ENCODE measurements around the gene REPS1. TPM values are rescaled to one million over a fixed set of nuclear protein-coding genes. Genes with fewer than 3 reads are reported as not detected.
"Not testable (repeated sequence)": the region's sequence is repeated elsewhere in the genome, so short reads cannot be mapped to it uniquely, and the experiment has no call there.

Gene REPS1
- total RNA-seq, 3 donors from 2014 or later (not counting 1 experiment from before 2014, with no cell fraction given), result 59.9 to 80.4 (median 66.4) TPM

DNA sequence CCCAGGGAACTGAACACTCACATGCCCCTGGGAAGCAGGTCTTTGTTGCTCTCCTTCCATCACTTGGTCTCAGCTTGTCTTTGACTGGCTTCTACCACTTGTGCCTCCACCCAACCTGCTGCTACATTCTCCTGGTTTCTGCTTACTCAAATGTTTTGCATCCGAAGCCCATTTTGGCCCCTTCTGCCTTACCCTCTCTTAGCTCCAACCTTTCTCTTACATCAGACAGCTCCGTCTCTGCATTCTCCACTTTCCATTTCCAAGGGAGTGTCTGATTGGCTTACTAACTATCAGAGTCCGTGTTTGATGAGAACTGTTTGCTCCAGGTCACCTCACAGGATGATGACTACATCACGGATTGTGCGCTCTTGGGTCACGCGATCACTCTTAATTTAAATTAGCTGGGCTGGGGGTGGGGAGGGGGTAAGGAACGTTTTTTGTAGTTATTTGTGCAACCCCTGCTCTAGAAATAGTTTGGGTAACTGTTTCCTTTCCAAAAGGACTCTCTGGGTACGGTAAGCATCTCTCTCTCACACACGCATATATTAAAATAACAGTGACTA is 39.6 kb upstream of the REPS1 start:
- Mint-ChIP-seq H3K27ac (peak overlapping the region in 1 of 2 donors; percentile 65), H3K36me3 (no peaks in the 10 kb centered on the region), H3K9me3 (no peaks in the 10 kb centered on the region), H3K4me3 (no peak overlapping the region), H3K27me3 (ENCODE audit: low read depth in 2 of 2) (no peaks in the 10 kb centered on the region), H3K4me1 (peaks cover 20 to 22% of the 10 kb centered on the region in 2 donors)
- no peaks in the 10 kb centered on the region for H3K9me3 ChIP-seq (ENCODE audit: control insufficient read depth, insufficient read depth, low read length)
- DNase-seq, result peak in 1 of 2 donors; percentile 67
- WGBS (ENCODE audit: insufficient coverage), result 5% methylated on average over 7 of the region's 10 CpGs
- ATAC-seq, result peak in 1 of 3 donors; percentile 31
- H3K4me3 ChIP-seq (ENCODE audit: low read length), result peak overlapping the region; percentile 99
- peak overlapping the region; percentile 91 for H3K27ac ChIP-seq (ENCODE audit: low read length)
- no peaks in the 10 kb centered on the region for H3K27me3 ChIP-seq (ENCODE audit: control insufficient read depth, insufficient read depth, low read length)
- intact Hi-C loops (cut with micrococcal nuclease), result loop anchor here (5.0 kb wide), 1 partner anchor 350 kb away; no protein-coding TSS in a partner anchor
- TF ChIP-seq, protein P1, sequence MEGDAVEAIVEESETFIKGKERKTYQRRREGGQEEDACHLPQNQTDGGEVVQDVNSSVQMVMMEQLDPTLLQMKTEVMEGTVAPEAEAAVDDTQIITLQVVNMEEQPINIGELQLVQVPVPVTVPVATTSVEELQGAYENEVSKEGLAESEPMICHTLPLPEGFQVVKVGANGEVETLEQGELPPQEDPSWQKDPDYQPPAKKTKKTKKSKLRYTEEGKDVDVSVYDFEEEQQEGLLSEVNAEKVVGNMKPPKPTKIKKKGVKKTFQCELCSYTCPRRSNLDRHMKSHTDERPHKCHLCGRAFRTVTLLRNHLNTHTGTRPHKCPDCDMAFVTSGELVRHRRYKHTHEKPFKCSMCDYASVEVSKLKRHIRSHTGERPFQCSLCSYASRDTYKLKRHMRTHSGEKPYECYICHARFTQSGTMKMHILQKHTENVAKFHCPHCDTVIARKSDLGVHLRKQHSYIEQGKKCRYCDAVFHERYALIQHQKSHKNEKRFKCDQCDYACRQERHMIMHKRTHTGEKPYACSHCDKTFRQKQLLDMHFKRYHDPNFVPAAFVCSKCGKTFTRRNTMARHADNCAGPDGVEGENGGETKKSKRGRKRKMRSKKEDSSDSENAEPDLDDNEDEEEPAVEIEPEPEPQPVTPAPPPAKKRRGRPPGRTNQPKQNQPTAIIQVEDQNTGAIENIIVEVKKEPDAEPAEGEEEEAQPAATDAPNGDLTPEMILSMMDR (IDR thresholded peaks at IDR 0.05), result no peak
- H3K4me1 ChIP-seq (ENCODE audit: control insufficient read depth, insufficient read depth, low read length), result peaks cover 23% of the 10 kb centered on the region
- H3K36me3 ChIP-seq (ENCODE audit: control insufficient read depth, insufficient read depth, low read length), result no peaks in the 10 kb centered on the region

DNA sequence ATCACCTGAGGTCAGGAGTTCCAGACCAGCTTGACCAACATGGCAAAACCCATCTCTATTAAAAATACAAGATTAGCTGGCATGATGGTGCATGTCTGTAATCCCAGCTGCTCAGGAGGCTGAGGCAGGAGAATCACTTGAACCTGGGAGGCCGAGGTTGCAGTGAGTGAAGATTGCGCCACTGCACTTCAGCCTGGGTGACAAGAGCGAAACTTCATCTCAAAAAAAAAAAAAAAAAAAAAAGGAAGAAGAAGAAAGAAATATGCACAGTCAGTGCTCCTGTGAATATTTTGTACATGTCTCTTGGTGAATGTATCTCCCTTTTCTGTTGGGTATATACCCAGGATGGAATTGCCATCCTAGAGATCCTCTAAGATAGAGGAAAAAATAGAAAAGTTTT is 37.4 kb upstream of the REPS1 start:
- intact Hi-C loops (cut with micrococcal nuclease), result loop anchor here (5.0 kb wide), 1 partner anchor 352 kb away; no protein-coding TSS in a partner anchor
- not testable (repeated sequence) for H3K4me3 ChIP-seq (ENCODE audit: low read length); H3K4me3 Mint-ChIP-seq; H3K36me3 ChIP-seq (ENCODE audit: control insufficient read depth, insufficient read depth, low read length); H3K27ac ChIP-seq (ENCODE audit: low read length); H3K27me3 Mint-ChIP-seq (ENCODE audit: low read depth in 2 of 2); DNase-seq; H3K9me3 Mint-ChIP-seq; H3K9me3 ChIP-seq (ENCODE audit: control insufficient read depth, insufficient read depth, low read length); H3K27me3 ChIP-seq (ENCODE audit: control insufficient read depth, insufficient read depth, low read length); H3K36me3 Mint-ChIP-seq; ATAC-seq; H3K27ac Mint-ChIP-seq
- WGBS (ENCODE audit: insufficient coverage), result 83% methylated on average over 3 of the region's 3 CpGs
- H3K4me1 ChIP-seq (ENCODE audit: control insufficient read depth, insufficient read depth, low read length), result peaks cover 20% of the 10 kb centered on the region
- peaks cover 14 to 15% of the 10 kb centered on the region in 2 donors for H3K4me1 Mint-ChIP-seq

DNA sequence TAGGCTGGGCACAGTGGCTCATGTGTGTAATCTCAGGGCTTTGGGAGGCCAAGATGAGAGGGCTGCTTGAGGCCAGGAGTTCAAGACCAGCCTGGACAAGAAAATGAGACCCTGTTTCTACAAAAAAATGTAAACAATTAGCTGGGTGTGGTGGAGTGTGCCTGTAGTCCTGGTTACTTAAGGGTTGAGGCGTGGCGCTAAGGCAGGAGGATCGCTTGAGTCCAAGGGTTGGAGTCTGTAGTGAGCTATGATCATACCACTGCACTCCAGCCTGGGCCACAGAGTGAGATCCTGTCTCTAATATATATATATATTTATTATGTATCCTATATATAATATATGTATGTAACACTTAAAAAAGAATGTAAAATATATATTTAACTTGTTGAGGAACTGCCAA is 32.6 kb upstream of the REPS1 start:
- ATAC-seq (no peak), DNase-seq (no peak)
- Histone ChIP-seq H3K4me3 (ENCODE audit: low read length) (no peak overlapping the region), H3K27me3 (ENCODE audit: control insufficient read depth, insufficient read depth, low read length) (no peaks in the 10 kb centered on the region), H3K36me3 (ENCODE audit: control insufficient read depth, insufficient read depth, low read length) (no peaks in the 10 kb centered on the region), H3K4me1 (ENCODE audit: control insufficient read depth, insufficient read depth, low read length) (no peaks in the 10 kb centered on the region), H3K9me3 (ENCODE audit: control insufficient read depth, insufficient read depth, low read length) (no peaks in the 10 kb centered on the region), H3K27ac (ENCODE audit: low read length) (no peak overlapping the region)
- Mint-ChIP-seq H3K4me3 (no peak overlapping the region), H3K4me1 (no peaks in the 10 kb centered on the region), H3K36me3 (no peaks in the 10 kb centered on the region), H3K27ac (no peak overlapping the region), H3K9me3 (no peaks in the 10 kb centered on the region), H3K27me3 (ENCODE audit: low read depth in 2 of 2) (no peaks in the 10 kb centered on the region)
- 92% methylated on average over 3 of the region's 3 CpGs for WGBS (ENCODE audit: insufficient coverage)
- TF ChIP-seq, protein P1 (IDR thresholded peaks at IDR 0.05), result no peak
- intact Hi-C loops (cut with micrococcal nuclease), result no loop called here

DNA sequence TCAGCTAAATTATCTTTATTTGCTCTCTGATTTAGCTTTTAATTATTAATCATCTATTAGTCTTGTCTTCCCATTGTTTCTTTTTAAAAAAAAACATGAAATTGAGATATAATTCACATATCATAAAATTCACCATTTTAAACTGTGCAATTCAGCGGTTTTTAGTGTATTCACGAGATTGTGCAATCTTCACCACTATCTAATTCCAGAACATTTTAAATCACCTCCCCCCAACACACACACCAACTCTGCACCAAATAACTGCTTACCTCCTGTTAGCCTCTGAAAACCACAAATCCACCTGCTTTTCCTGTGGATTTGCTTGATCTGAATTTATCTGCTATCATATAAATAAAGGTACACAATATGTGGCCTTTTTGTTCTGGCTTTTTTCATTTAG is 31.7 kb upstream of the REPS1 start:
- H3K9me3 Mint-ChIP-seq, result no peaks in the 10 kb centered on the region
- no peaks in the 10 kb centered on the region for H3K4me1 Mint-ChIP-seq
- DNase-seq, result no peak
- ATAC-seq, result no peak
- H3K27me3 ChIP-seq (ENCODE audit: control insufficient read depth, insufficient read depth, low read length), result no peaks in the 10 kb centered on the region
- no peak overlapping the region for H3K27ac ChIP-seq (ENCODE audit: low read length)
- WGBS (ENCODE audit: insufficient coverage), result 87% methylated on average over 2 of the region's 2 CpGs
- H3K36me3 ChIP-seq (ENCODE audit: control insufficient read depth, insufficient read depth, low read length), result no peaks in the 10 kb centered on the region
- no peaks in the 10 kb centered on the region for H3K9me3 ChIP-seq (ENCODE audit: control insufficient read depth, insufficient read depth, low read length)
- no peaks in the 10 kb centered on the region for H3K27me3 Mint-ChIP-seq (ENCODE audit: low read depth in 2 of 2)
- H3K4me1 ChIP-seq (ENCODE audit: control insufficient read depth, insufficient read depth, low read length), result no peaks in the 10 kb centered on the region
- TF ChIP-seq, protein P1 (IDR thresholded peaks at IDR 0.05), result no peak
- no peak overlapping the region for H3K4me3 ChIP-seq (ENCODE audit: low read length)
- H3K4me3 Mint-ChIP-seq, result no peak overlapping the region
- no peaks in the 10 kb centered on the region for H3K36me3 Mint-ChIP-seq
- no peak overlapping the region for H3K27ac Mint-ChIP-seq
- intact Hi-C loops (cut with micrococcal nuclease), result no loop called here

Data from natural killer cell (primary cell).